Tongue (tissue), 3 donors: ENCODE data around the gene IWS1. TPM values are rescaled to one million over a fixed set of nuclear protein-coding genes. Genes with fewer than 3 reads are reported as not detected.
"Not testable (repeated sequence)": the region's sequence is repeated elsewhere in the genome, so short reads cannot be mapped to it uniquely, and the experiment has no call there.

Experiments used
- DNase-seq: peaks from one replicate; pipeline ENCODE4 v3.0.0-alpha.2; 2015
- small RNA-seq: library from RNA; depleted of rRNA; stranded (forward); fragments of <200 nt; gene quantifications from one replicate; pipeline ENCODE3, GENCODE V24; 2014; ENCODE audit warnings: low replicate concordance
- total RNA-seq: library from RNA; depleted of rRNA; stranded (reverse); fragments of >200 nt; gene quantifications from one replicate; pipeline ENCODE4 v1.2.3, GENCODE V29; 2014

Gene IWS1
- total RNA-seq, 1 donor from 2014 or later, result 55.2 TPM

DNA sequence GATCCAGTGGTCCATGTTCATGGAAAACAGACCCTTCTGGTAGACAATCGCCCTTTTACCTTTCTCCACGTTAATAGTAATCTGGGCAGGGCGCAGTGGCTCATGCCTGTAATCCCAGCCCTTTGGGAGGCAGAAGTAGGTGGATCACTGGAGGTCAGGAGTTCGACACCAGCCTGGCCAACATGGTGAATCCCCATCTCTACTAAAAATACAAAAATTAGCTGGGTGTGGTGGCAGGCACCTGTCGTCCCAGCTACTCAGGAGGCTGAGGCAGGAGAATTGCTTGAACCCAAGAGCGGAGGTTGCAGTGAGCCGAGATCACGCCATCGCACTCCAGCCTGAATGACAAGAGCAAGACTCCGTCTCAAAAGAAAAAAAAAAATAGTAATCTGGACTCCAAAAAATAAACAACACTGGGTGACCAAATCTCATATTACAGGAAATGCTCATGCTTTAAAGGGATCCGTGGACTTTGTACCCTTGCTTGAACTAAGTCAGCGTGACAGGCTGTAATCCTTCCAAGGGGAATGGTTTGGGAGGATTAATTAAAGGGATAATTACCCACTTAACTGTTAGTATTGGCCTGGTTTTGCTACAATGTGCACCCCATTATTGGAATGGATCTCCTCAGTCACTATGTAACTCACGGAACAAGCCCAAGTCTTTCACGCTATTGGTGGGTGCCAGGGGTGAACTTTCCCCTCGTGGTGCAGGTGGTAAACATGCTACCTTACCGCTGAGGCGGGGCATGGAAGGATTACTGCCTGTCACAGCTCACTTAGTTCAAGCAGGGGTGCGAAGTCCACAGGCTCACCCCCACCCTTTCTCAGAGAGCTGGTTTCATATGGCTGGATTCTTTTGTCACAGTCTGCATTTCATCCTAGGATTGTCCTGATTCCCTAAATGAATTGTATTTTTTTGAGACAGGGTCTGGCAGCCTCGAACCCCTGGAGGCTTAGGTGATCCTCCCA, 71.4 kb downstream of the IWS1 start:
- no peak for DNase-seq

DNA sequence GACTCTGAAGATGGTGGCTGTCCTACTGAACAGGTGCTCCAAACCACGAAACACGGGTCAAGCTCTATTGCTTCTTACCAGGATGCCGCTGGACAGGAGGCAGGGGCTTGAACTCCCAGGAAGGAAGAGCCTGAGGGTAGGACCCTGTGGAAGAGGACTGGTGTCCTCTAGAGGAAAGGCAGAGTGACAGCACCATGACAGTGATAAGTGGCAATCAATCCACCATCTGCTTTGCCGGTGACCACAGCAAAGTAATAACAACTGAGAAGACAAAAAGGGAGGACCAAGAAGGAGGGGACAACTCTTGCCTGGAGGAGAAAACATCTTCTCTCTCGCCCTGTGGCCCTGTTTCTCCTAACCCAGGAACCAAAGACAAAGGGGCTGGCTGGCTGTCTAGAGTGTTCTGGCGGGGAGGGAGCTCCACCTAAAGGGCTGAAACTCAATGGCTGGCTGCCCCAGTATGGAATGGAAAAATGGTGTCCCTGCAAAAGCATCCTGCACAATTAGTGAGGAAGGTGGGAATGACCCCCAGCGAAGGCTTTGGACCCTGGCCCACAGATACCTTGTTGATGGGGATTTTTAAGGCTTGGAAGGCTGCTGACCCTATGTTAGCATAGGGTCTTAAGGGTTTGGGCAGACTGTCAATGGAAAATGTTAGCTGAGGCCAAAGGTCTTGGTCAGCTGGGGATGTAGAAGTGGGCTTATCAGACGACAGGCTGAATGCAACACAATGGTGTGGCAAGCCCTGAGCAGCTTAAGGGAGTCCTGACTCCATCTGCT, 72.7 kb downstream of the IWS1 start:
- no peak for DNase-seq

- DNase-seq, result no peak
Measured at GRCh38 chr2:127453013-127453391, 73.3 kb downstream of the IWS1 start.

DNA sequence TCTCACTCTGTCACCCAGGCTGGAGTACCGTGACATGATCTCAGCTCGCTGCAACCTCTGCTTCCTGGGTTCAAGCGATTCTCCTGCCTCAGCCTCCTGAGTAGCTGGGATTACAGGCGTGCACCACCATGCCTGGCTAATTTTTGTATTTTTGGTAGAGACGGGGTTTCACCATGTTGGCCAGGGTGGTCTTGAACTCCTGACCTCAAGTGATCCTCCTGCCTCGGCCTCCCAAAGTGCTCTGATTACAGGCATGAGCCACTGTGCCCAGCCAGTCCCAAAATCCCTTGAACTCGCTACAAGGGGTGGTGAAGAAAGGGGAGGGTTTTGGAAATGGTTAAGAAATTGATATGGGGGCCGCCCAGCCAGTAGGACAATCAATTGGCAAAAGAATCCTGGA, 73.9 kb downstream of the IWS1 start:
- DNase-seq, result not testable (repeated sequence)

DNA sequence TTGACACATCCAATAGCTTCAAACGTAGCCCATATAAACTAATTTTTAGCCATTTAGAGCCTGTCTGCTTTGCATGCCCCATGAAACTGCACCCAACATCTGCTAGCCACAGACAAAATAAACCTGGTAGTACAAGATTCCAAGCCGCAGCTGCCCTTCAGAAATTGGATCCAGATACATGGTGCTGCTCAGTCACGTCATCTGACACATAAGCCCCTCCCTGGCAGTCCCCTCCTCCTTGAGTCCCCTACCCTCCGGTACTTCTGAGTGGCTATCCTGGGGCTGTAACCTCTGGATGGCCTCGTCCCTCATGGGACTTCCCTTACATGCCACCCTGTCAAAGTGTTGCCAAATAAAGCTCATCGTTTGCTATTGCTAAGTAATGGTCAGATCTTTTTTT, 74.3 kb downstream of the IWS1 start:
- DNase-seq, result peak; percentile 56

DNA sequence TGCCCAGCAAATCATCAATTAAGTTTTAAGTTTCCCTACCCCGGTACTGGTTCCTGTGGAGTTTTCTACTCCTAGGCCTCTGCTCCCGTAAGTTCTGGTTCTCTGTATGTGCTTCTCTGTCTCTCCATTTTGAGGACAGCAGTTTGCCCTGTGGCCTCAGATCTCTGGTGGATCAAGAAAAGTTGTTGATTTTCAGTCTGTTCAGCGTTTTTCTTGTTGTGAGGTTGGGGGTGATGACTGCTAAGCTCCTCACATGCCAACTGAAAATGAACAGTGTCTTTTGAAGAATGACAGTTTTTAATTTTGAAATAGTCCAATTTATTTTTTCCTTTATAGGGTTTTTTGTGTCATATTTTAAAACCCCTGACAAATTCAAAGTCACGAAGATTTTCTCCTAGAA, 76.4 kb downstream of the IWS1 start:
- DNase-seq, result no peak

- no peak for DNase-seq
Measured at GRCh38 chr2:127449414-127449813, 76.9 kb downstream of the IWS1 start.

DNA sequence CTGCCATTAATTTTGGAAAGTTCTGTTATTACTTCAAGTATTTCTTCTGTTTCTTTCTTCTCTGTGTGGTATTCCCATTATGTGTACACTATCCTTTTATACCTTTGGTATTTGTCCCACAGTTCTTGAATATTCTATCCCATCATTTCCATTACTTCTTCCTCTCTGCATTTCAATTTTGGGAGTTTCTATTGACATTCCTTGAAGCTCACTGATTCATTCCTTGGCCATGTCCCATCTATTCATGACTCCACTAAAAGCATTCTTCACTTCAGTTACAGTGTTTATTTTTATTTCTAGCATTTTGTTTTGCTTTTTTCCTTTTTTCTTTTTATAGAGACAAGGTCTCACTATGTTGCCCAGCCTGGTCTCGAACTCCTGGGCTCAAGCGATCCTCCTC, 77.8 kb downstream of the IWS1 start:
- DNase-seq, result no peak

DNA sequence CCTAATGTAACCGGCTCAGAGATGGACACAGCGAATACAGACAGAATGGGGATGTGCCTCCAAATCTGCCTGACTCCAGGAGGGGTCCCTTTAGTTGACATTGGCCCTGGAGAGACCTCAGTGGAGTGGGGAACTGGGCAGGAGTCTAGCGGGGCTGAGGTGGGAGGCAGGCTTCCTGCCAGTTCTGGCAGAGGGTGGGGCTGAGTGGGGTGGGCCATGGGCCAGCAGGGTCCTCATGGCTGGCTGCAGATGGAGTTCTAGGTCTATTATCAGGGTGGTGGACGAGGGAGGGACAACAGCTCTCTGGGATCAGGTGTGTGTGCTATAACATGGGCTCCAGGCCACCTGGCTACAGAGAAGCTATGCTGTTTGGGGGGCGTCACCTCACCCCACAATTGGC, 86.9 kb downstream of the IWS1 start:
- no peak for DNase-seq

- no peak for DNase-seq
Measured at GRCh38 chr2:127437781-127438726, 88.2 kb downstream of the IWS1 start.

DNA sequence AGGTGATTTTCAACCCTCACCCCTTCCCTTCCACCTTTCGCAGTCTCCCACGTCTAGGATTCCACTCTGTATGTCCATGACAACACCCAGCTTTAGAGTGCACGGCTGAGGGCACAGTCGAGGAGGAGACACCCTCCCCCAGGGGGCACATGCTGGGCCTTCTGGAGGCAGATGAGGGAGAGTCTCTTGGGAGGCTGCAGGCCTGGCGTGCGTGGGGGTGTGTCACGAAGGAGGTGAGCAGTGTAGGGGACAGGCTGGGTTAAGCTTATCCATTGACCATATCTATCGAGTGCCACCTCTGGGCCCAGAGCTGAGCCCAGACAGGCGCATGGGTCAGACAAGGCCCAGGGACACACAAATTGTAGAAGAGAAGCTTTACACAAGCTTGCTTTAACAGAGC, 89.2 kb downstream of the IWS1 start:
- DNase-seq, result no peak

- no peak for DNase-seq
Measured at GRCh38 chr2:127434515-127434914, 91.8 kb downstream of the IWS1 start.

GRCh38 chr2:127431408-127432023, 94.8 kb downstream of the IWS1 start:
- no peak for DNase-seq

Small RNA genes within 50 kb of the gene (small RNA-seq; reads per million reads assigned to genes)
- not detected for gene RNU4-48P

Other genes starting within 250 kb of the IWS1 start
- 59.2 TPM for gene ERCC3, start 232.3 kb downstream of the IWS1 start, total RNA-seq
- 57.7 TPM for gene MAP3K2, start 138.5 kb downstream of the IWS1 start, total RNA-seq
- gene PROC, start 108.1 kb downstream of the IWS1 start, total RNA-seq, result not detected
- 1.5 TPM for gene MYO7B, start 9.2 kb upstream of the IWS1 start, total RNA-seq
- 0.31 TPM for gene GPR17, start 119.7 kb upstream of the IWS1 start, total RNA-seq
- gene LIMS2, start 149.0 kb upstream of the IWS1 start, total RNA-seq, result 15.0 TPM
- gene SFT2D3, start 175.0 kb upstream of the IWS1 start, total RNA-seq, result 11.6 TPM